Smooth muscle cell of trachea (primary cell): Measurements from ENCODE around the gene CEP250. TPM values are rescaled to one million over a fixed set of nuclear protein-coding genes. Genes with fewer than 3 reads are reported as not detected.

Experiments
- total RNA-seq: library from RNA; depleted of rRNA; stranded (reverse); fragments of >200 nt; gene quantifications from 2 replicates; pipeline ENCODE4 v1.2.1, GENCODE V29; 2014

Gene CEP250, protein sequence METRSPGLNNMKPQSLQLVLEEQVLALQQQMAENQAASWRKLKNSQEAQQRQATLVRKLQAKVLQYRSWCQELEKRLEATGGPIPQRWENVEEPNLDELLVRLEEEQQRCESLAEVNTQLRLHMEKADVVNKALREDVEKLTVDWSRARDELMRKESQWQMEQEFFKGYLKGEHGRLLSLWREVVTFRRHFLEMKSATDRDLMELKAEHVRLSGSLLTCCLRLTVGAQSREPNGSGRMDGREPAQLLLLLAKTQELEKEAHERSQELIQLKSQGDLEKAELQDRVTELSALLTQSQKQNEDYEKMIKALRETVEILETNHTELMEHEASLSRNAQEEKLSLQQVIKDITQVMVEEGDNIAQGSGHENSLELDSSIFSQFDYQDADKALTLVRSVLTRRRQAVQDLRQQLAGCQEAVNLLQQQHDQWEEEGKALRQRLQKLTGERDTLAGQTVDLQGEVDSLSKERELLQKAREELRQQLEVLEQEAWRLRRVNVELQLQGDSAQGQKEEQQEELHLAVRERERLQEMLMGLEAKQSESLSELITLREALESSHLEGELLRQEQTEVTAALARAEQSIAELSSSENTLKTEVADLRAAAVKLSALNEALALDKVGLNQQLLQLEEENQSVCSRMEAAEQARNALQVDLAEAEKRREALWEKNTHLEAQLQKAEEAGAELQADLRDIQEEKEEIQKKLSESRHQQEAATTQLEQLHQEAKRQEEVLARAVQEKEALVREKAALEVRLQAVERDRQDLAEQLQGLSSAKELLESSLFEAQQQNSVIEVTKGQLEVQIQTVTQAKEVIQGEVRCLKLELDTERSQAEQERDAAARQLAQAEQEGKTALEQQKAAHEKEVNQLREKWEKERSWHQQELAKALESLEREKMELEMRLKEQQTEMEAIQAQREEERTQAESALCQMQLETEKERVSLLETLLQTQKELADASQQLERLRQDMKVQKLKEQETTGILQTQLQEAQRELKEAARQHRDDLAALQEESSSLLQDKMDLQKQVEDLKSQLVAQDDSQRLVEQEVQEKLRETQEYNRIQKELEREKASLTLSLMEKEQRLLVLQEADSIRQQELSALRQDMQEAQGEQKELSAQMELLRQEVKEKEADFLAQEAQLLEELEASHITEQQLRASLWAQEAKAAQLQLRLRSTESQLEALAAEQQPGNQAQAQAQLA (N-terminal part only)
- total RNA-seq, result 35.1 and 52.8 TPM in 2 replicates

DNA sequence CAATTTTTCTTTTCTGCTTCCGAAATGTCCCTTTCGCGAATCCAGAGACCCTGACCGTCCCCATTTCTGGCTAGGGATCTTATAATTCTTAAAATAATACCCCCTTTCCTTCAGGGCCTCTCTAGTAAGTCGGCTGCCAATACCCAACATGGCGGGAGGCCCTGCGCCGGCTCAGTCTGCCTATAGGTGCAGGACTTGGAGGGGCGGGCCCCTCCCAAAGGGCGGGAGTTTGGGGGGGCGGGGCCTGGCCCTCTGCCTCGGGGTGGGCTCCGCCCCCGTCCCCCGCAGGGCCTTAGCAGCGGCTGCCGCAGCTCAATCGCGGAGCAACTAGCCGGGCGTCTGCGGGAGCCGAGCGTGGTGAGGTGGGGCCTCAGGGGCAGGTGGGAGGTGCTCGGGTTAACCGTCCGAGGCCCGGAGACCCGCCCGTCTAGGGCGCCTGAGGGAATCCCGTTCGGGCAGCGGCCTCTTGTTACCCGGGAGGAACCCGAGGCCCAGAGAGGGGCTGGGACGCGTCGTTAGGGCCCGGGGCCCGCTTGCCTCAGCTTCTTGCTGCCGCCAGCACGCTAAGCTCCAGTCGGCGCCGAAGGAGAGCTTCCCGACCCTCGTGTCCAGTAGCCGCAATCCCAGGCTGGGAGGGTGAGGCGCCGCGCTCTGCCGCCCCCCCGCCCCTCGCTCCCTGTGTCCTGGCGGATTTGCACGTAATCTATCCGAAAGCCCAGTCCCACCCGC is at the start of gene CEP250:
Gene CEP250, plus strand, starts transcription at position 718 of the 729 bp plus-strand sequence. CDS start 6,770 bp downstream, outside the sequence.

DNA sequence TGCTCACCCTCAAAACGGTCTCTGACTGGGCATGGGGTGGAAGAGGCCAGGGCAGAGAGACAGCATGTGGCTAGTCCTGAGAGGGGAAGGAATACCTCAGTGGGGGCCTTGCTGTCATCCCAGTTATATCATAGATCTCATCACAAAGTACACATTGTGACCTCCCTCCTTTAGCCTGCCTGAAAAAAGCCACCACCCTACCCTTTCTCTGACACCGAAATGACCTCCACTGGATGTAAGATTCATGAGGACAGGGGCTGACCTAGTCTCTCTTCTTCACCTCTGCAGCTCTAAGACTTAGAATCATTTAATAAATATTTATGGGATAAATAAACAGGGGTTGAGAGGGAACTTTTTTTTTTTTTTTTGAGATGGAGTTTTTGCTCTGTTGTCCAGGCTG is 74.2 kb downstream of the CEP250 start, which contains the start of gene C20orf173:
Gene C20orf173, minus strand, starts transcription at position 101 of the 400 bp plus-strand sequence. CDS start 279 bp downstream, outside the sequence.

DNA sequence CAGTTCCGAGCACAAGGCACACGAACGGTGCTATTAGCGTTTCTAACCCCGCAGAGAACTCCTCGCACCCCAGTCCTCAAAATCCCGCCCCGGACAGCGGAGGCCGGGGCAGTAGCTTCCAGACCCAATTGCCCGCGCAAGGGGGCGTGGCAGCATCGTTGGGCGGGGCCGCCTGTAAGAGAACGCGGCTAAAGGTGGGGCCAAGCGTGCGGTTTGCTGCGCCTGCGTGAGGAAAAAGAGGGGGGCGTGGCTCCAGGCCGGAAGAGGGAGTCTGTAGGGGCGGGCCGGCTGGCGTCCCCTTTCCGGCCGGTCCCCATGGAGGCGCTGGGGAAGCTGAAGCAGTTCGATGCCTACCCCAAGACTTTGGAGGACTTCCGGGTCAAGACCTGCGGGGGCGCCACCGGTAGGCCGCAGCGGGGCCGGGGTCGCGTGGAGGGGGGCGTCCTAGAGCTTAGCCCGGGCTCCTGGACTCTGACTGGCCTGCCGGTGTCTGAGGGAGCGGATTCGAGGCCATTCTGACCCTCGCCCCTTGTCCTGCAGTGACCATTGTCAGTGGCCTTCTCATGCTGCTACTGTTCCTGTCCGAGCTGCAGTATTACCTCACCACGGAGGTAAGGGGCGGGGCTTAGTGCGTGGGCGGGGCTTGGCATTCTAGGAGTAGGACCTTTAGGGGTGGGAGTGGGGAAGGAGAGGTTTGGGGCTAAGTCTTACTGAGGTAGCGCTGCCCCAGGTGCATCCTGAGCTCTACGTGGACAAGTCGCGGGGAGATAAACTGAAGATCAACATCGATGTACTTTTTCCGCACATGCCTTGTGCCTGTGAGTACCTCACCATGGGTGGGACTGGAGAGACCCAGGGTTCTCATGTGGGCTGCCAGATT is 86.6 kb downstream of the CEP250 start, which contains the start of gene ERGIC3:
Gene ERGIC3, plus strand, starts transcription at position 296 of the 880 bp plus-strand sequence. Its CDS starts 20 bp downstream, at position 316.

Other genes with a start within 250 kb of the CEP250 start
- 0.29 and 0.50 TPM in 2 replicates for gene MMP24, start 228.9 kb upstream of the CEP250 start, total RNA-seq
- 16.0 and 35.1 TPM in 2 replicates for gene MMP24OS, start 177.5 kb upstream of the CEP250 start, total RNA-seq
- gene EIF6, start 170.8 kb upstream of the CEP250 start, total RNA-seq, result 104 and 140 TPM in 2 replicates
- gene FAM83C, start 163.2 kb upstream of the CEP250 start, total RNA-seq, result not detected in 2 replicates
- 28.5 and 34.2 TPM in 2 replicates for gene UQCC1, start 43.6 kb upstream of the CEP250 start, total RNA-seq
- 13.1 and 49.1 TPM in 2 replicates for gene GDF5, start 17.4 kb upstream of the CEP250 start, total RNA-seq
- gene C20orf173, start 74.1 kb downstream of the CEP250 start, total RNA-seq, result not detected in 2 replicates
- gene ERGIC3, start 86.5 kb downstream of the CEP250 start, total RNA-seq, result 455 and 566 TPM in 2 replicates
- 11.2 and 13.1 TPM in 2 replicates for gene SPAG4, start 160.2 kb downstream of the CEP250 start, total RNA-seq
- 180 and 195 TPM in 2 replicates for gene CPNE1, start 209.3 kb downstream of the CEP250 start, total RNA-seq
- 38.2 and 43.8 TPM in 2 replicates for gene RBM12, start 209.3 kb downstream of the CEP250 start, total RNA-seq
- 42.8 and 65.7 TPM in 2 replicates for gene NFS1, start 243.8 kb downstream of the CEP250 start, total RNA-seq
- gene ROMO1, start 243.8 kb downstream of the CEP250 start, total RNA-seq, result 108 and 258 TPM in 2 replicates